Measurements from ENCODE around the gene GPRASP1. TPM values are rescaled to one million over a fixed set of nuclear protein-coding genes. Genes with fewer than 3 reads are reported as not detected.
"Not testable (repeated sequence)": the region's sequence is repeated elsewhere in the genome, so short reads cannot be mapped to it uniquely, and the experiment has no call there.

GPRASP1 gene
- polyA plus RNA-seq, 2 of the 4 experiments (the other 2 are of a cell fraction): 0.50 to 0.87 TPM

DNA sequence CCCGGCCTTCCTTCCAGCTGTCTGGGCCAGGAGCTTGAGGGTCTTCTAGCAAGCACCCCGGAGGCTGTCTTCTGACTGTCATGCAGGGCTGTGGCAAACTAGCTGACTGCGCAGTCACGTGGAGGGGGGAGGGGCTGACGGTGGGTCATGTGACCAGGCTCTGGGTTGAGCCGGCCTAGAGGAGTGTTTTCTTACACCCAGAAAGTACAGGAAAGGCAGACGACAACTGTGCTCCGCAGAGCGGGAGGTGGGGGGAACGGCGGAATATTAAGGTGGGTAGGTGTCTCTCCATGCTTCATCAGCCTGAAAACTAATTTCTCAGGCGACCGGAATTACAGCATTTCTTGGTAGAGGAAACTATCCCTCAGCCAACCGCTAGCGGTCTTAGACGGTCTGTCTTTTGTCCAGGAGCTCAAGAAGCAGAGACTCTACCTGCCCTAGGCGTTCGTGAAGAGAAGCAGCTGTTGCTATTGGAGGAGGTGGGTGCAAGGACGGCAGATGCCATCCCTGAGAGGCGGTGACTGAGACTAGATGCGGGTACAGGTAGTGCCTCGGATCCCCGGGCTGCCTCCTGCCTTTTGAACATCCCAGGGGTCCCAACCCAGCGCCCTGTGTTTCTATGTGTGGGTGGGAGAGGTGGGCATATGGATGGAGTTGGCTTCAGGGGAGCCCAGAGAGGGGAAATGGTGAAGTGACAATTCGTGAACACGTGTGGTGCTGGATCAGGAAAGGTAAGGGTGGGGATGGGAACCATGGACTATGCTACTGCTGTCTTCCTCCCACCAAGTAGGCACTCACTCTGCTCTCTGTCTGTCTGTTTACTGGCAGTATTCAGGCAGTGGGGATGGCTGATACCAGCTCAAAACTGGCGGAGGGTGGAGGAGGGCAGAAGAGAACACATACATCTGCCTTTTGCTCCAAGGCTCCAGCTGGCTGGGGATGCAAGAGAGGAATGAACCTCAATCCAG, 8.8 kb downstream of the GPRASP1 start (continued):
- TF ChIP-seq MYC (IDR thresholded peaks at IDR 0.05; ENCODE audit: borderline replicate concordance, low read length) (no peak), EHMT2 (IDR thresholded peaks at IDR 0.05; ENCODE audit: low read depth) (no peak), FOSL2 (IDR thresholded peaks at IDR 0.05) (no peak), FOSL2 (CRISPR knock-in tag; IDR thresholded peaks at IDR 0.05) (0 out of 2 replicates have a peak, but pooled peaks have one; percentile 10), RNF2 (IDR thresholded peaks at IDR 0.05; ENCODE audit: borderline replicate concordance, low read depth) (no peak), CEBPB (IDR thresholded peaks at IDR 0.05) (no peak), HEYL (CRISPR knock-in tag; IDR thresholded peaks at IDR 0.05) (no peak), PHF8 (IDR thresholded peaks at IDR 0.05; ENCODE audit: borderline replicate concordance, low read depth) (peak; percentile 38; the same call in 1 of the 2 replicates), NPAS2 (CRISPR knock-in tag; IDR thresholded peaks at IDR 0.05; ENCODE audit: borderline replicate concordance) (0 out of 2 replicates have a peak, but pooled peaks have one; percentile 36), POLR2AphosphoS2 (conservative IDR thresholded peaks at IDR 0.05; ENCODE audit: low read length) (no peak), ZC3H11A (IDR thresholded peaks at IDR 0.05) (no peak), HOXB5 (CRISPR knock-in tag; IDR thresholded peaks at IDR 0.05) (no peak)
- TF ChIP-seq, protein P1, sequence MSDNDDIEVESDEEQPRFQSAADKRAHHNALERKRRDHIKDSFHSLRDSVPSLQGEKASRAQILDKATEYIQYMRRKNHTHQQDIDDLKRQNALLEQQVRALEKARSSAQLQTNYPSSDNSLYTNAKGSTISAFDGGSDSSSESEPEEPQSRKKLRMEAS (IDR thresholded peaks at IDR 0.05): peak; percentile 75
- TF ChIP-seq, protein P2, sequence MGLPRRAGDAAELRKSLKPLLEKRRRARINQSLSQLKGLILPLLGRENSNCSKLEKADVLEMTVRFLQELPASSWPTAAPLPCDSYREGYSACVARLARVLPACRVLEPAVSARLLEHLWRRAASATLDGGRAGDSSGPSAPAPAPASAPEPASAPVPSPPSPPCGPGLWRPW (IDR thresholded peaks at IDR 0.05): no peak
- TF ChIP-seq, protein P3, sequence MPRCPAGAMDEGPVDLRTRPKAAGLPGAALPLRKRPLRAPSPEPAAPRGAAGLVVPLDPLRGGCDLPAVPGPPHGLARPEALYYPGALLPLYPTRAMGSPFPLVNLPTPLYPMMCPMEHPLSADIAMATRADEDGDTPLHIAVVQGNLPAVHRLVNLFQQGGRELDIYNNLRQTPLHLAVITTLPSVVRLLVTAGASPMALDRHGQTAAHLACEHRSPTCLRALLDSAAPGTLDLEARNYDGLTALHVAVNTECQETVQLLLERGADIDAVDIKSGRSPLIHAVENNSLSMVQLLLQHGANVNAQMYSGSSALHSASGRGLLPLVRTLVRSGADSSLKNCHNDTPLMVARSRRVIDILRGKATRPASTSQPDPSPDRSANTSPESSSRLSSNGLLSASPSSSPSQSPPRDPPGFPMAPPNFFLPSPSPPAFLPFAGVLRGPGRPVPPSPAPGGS (IDR thresholded peaks at IDR 0.05): no peak
- TF ChIP-seq, protein P4, sequence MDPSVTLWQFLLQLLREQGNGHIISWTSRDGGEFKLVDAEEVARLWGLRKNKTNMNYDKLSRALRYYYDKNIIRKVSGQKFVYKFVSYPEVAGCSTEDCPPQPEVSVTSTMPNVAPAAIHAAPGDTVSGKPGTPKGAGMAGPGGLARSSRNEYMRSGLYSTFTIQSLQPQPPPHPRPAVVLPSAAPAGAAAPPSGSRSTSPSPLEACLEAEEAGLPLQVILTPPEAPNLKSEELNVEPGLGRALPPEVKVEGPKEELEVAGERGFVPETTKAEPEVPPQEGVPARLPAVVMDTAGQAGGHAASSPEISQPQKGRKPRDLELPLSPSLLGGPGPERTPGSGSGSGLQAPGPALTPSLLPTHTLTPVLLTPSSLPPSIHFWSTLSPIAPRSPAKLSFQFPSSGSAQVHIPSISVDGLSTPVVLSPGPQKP (IDR thresholded peaks at IDR 0.05; ENCODE audit: low read depth, low read length): no peak

DNA sequence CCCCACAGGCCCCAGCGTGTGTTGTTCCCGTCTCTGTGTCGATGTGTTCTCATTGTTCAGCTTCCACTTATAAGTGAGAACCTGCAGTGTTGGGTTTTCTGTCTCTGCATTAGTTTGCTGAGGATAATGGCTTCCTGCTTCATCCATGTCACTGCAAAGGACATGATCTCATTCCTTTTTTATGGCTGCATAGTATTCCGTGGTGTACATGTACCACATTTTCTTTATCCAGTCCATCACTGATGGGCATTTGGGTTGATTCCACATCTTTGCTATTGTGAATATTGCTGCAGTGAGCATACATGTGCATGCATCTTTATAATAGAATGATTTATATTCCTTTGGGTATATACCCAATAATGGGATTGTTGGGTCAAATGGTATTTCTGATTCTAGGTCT, 12.5 kb downstream of the GPRASP1 start:
- H3K27ac ChIP-seq; FAIRE-seq; ATAC-seq; POLR2A ChIA-PET; H3K4me3 ChIP-seq; H3K4me2 ChIP-seq; DNase-seq (ENCODE audit: low read depth in 1 of 2, low spot score in 1 of 2); CTCF ChIA-PET; H3K9me3 ChIP-seq; H3K4me1 ChIP-seq: not testable (repeated sequence)
- WGBS (ENCODE audit: missing lambda C conversion rate): 87% methylated on average over 4 of the region's 4 CpGs

DNA sequence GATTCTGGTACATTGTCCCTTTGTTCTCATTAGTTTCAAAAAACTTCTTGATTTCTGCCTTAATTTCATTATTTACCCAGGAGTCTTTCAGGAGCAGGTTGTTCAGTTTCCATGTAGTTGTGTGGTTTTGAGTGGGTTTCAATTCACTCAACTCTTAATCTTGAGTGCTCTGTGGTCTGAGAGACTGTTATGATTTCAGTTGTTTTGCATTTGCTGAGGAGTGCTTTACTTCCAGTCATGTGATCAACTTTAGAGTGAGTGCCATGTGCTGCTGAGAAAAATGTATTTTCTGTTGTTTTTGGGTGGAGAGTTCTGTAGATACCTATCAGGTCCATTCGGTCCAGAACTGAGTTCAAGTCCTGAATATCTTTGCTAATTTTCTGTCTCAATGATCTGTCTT, 15.8 kb downstream of the GPRASP1 start:
- H3K4me2 ChIP-seq; H3K27ac ChIP-seq; H3K4me1 ChIP-seq; ATAC-seq; DNase-seq (ENCODE audit: low read depth in 1 of 2, low spot score in 1 of 2); H3K9me3 ChIP-seq; H3K4me3 ChIP-seq; CTCF ChIA-PET; POLR2A ChIA-PET: not testable (repeated sequence)
- peak; percentile 92 for FAIRE-seq
- 56% methylated on average over 1 of the region's 1 CpG for WGBS (ENCODE audit: missing lambda C conversion rate)

DNA sequence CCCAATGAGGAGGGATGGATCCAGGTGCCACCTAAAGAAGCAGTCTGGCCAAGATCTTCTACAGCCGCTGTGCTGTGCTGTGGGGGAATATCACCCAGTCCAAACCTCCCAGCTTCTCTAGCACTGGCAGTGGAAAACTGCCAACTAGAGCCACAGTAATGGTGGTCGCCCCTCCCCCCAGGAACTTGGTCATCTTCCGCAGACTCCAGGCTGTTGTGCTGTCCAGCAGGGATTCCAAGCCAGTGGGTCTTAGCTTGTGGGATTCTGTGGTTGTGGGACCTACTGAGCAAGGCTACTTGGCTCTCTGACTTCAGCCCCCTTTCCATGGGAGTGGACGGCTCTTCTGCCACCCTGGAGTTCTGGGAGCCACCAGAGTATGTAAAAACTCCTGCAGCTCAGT, 18.2 kb downstream of the GPRASP1 start:
- no peak for ATAC-seq
- no peaks in the 10 kb centered on the region for H3K4me1 ChIP-seq
- H3K27ac ChIP-seq: no peak overlapping the region
- ChIA-PET POLR2A (no interaction called here), CTCF (interaction anchor here (0.6 kb wide), 1 partner anchor 59 kb away, joined by 3 read pairs; no protein-coding TSS in a partner anchor)
- no peak overlapping the region for H3K4me2 ChIP-seq
- no peak for TF ChIP-seq PHF8 (IDR thresholded peaks at IDR 0.05; ENCODE audit: borderline replicate concordance, low read depth)
- TF ChIP-seq SMC3 (IDR thresholded peaks at IDR 0.05): no peak
- no peak for DNase-seq (ENCODE audit: low read depth in 1 of 2, low spot score in 1 of 2)
- no peak for FAIRE-seq
- 80% methylated on average over 1 of the region's 4 CpGs for WGBS (ENCODE audit: missing lambda C conversion rate)
- H3K4me3 ChIP-seq: no peak overlapping the region
- no peaks in the 10 kb centered on the region for H3K9me3 ChIP-seq
